CD4-positive, alpha-beta memory T cell (primary cell): ENCODE results near the gene UGT1A6. TPM values are rescaled to one million over a fixed set of nuclear protein-coding genes. Genes with fewer than 3 reads are reported as not detected.

Experiments used
- CTCF ChIA-PET: fragments of 350-600 bp; sonication (Branson Sonifier 250); formaldehyde crosslinking; loops from one replicate; lab custom pipeline; 2021; ENCODE audit warnings: inconsistent platforms; ENCODE audit not compliant: partially characterized antibody; lab: Charles Lee
- POLR2A ChIA-PET: fragments of 350-600 bp; sonication (Branson Sonifier 250); formaldehyde crosslinking; loops from one replicate; lab custom pipeline; 2021; ENCODE audit not compliant: partially characterized antibody; lab: Charles Lee
- DNase-seq, 5 donors: peaks; one replicate each; pipeline versions ENCODE4 v3.0.0 to v3.0.0-alpha.2; 2020 to 2022; ENCODE audit warnings: mixed read lengths in 1 of 5
- H3K27ac ChIP-seq: one replicate; pipeline ENCODE4 v1.7.0; 2013; ENCODE audit warnings: low read depth, low read length
- H3K27me3 ChIP-seq: 2 replicates; pipeline ENCODE4 v1.7.0; 2013; ENCODE audit warnings: mild to moderate bottlenecking, low read length, moderate library complexity; ENCODE audit not compliant: insufficient read depth
- H3K36me3 ChIP-seq: 2 replicates; pipeline ENCODE4 v1.7.0; 2013; ENCODE audit warnings: mild to moderate bottlenecking, low read length, moderate library complexity; ENCODE audit not compliant: insufficient read depth
- H3K4me1 ChIP-seq: 2 replicates; pipeline ENCODE4 v1.7.0; 2013; ENCODE audit warnings: mild to moderate bottlenecking, low read length, moderate library complexity; ENCODE audit not compliant: insufficient read depth
- H3K4me3 ChIP-seq, 2 donors: one replicate each; pipeline ENCODE4 v1.7.0; 2013; ENCODE audit warnings: low read length in 2 of 2, mild to moderate bottlenecking in 1 of 2
- H3K9me3 ChIP-seq, 2 donors: one replicate each; pipeline ENCODE4 v1.7.0; 2013; ENCODE audit warnings: low read length in 2 of 2, control low read depth in 1 of 2; ENCODE audit not compliant: control insufficient read depth in 1 of 2
- H3K27ac Mint-ChIP-seq, 7 donors: one replicate each; pipeline ENCODE4 v1.8.0; 2020 to 2021; ENCODE audit warnings: mixed read lengths in 7 of 7, mild to moderate bottlenecking in 6 of 7, inconsistent platforms in 3 of 7, moderate library complexity in 3 of 7
- H3K27me3 Mint-ChIP-seq, 2 donors: one replicate each; pipeline ENCODE4 v1.8.0; 2020 to 2021; ENCODE audit warnings: mixed read lengths in 2 of 2
- H3K36me3 Mint-ChIP-seq, 2 donors: one replicate each; pipeline ENCODE4 v1.8.0; 2020 to 2021; ENCODE audit warnings: mixed read lengths in 2 of 2, inconsistent platforms in 1 of 2, mild to moderate bottlenecking in 1 of 2
- H3K4me1 Mint-ChIP-seq, 4 donors: one replicate each; pipeline ENCODE4 v1.8.0; 2020 to 2021; ENCODE audit warnings: mixed read lengths in 4 of 4, mild to moderate bottlenecking in 1 of 4
- H3K4me3 Mint-ChIP-seq, 8 donors: one replicate each; pipeline ENCODE4 v1.8.0; 2020 to 2021; ENCODE audit warnings: mixed read lengths in 8 of 8, mild to moderate bottlenecking in 7 of 8, moderate library complexity in 6 of 8, inconsistent platforms in 3 of 8
- H3K9me3 Mint-ChIP-seq, 8 donors: one replicate each; pipeline ENCODE4 v1.8.0; 2020 to 2021; ENCODE audit warnings: mixed read lengths in 8 of 8, mild to moderate bottlenecking in 5 of 8, inconsistent platforms in 3 of 8, moderate library complexity in 1 of 8
- intact Hi-C: fragments of 100-400 bp; cut with micrococcal nuclease; formaldehyde crosslinking; loops from one replicate; pipeline ENCODE4 v1.15.1; 2023
- polyA plus RNA-seq, 2 donors: library from polyadenylated mRNA; unstranded; fragments of 300-500 nt; fragmentation: Illumina TruSeq; gene quantifications; one replicate each; pipeline ENCODE4 v1.2.3, GENCODE V29; 2021
- total RNA-seq, 2 experiments: library from RNA; stranded (reverse); gene quantifications; one replicate each; pipeline ENCODE4 v1.2.3, GENCODE V29; 2021

The UGT1A6 gene
- total and polyA plus RNA-seq, 4 experiments from 2014 or later = not detected

DNA sequence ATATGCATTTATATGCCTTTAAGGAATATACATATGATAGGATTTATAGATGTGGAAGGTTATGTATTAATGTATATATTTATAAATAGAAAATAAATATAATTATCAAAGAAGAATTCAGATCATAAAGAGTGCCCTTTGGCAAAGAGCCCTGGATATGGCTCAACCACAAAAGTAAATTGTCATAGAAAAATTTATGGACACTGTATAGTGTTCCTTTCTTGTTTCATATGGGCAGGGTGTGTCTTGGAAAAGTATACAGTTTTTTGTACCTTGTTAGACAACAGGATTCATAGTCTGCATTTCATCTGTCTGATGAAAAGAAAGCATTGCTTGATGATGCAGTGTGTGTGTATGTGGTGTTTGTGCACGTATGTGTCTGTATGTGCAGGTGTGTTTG lies 8.1 kb upstream of the UGT1A6 start:
- CTCF ChIA-PET = no interaction called here
- Mint-ChIP-seq H3K36me3 (no peaks in the 10 kb centered on the region), H3K27ac (no peak overlapping the region), H3K4me1 (no peaks in the 10 kb centered on the region), H3K4me3 (no peak overlapping the region), H3K27me3 (peaks cover 12 to 20% of the 10 kb centered on the region in 2 donors), H3K9me3 (peaks cover 0 to 1% (median 0%) of the 10 kb centered on the region in 8 donors)
- H3K27me3 ChIP-seq = no peaks in the 10 kb centered on the region
- no peaks in the 10 kb centered on the region for H3K9me3 ChIP-seq
- H3K36me3 ChIP-seq = no peaks in the 10 kb centered on the region
- POLR2A ChIA-PET = no interaction called here
- intact Hi-C loops = no loop called here
- no peak overlapping the region for H3K27ac ChIP-seq
- no peak overlapping the region for H3K4me3 ChIP-seq
- DNase-seq = no peak
- H3K4me1 ChIP-seq = no peaks in the 10 kb centered on the region

DNA sequence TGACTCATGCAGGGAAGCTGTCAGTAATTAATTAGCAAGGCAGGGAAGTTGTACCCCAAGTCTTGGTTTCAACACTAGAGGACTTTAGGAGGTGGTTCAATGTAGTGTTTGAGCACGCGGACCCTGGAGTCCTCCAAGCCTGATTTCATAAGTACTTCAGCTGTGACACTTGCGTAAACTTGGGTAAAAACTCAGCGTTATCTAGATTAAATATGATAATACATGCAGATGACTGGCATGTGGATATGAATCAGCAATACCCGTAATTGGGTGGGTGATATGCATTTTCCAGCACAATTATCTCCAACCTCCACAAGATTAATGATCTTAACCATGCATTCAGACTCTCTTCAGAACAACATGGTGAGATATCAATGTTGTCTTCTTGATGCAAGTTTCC lies 5.8 kb upstream of the UGT1A6 start:
- Histone ChIP-seq H3K27ac (no peak overlapping the region), H3K27me3 (no peaks in the 10 kb centered on the region), H3K36me3 (no peaks in the 10 kb centered on the region), H3K4me3 (no peak overlapping the region), H3K4me1 (no peaks in the 10 kb centered on the region), H3K9me3 (no peaks in the 10 kb centered on the region)
- Mint-ChIP-seq H3K4me3 (no peak overlapping the region), H3K36me3 (no peaks in the 10 kb centered on the region), H3K27ac (no peak overlapping the region), H3K27me3 (peaks cover 10 to 19% of the 10 kb centered on the region in 2 donors), H3K4me1 (no peaks in the 10 kb centered on the region), H3K9me3 (peaks cover 0 to 1% (median 0%) of the 10 kb centered on the region in 8 donors)
- POLR2A ChIA-PET = no interaction called here
- DNase-seq = no peak
- intact Hi-C loops = no loop called here
- CTCF ChIA-PET = no interaction called here

DNA sequence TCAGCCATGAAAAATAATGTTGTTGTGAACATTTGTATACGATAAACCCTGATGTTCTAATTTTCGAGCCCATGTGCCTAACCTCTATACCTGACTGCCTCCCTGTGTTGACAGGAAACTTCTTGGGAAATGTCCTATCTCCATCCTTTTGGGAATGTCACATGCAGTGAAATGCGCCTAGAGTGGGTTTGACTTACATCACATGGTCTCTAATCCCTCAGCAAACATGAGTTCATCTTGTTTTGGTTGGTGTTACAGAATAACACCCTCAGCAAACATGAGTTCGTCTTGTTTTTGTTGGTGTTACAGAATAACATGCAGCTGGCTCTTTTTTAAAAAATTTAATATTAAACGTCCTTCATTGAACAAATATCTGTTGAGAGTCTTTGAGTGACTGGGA lies 4.3 kb upstream of the UGT1A6 start:
- Histone ChIP-seq H3K4me1 (no peaks in the 10 kb centered on the region), H3K27ac (no peak overlapping the region), H3K36me3 (no peaks in the 10 kb centered on the region), H3K4me3 (no peak overlapping the region), H3K27me3 (no peaks in the 10 kb centered on the region), H3K9me3 (no peaks in the 10 kb centered on the region)
- no peak for DNase-seq
- H3K4me1 Mint-ChIP-seq = no peaks in the 10 kb centered on the region
- ChIA-PET POLR2A (no interaction called here), CTCF (no interaction called here)
- H3K27ac Mint-ChIP-seq = no peak overlapping the region
- intact Hi-C loops = no loop called here
- peaks cover 0 to 1% (median 0%) of the 10 kb centered on the region in 8 donors for H3K9me3 Mint-ChIP-seq
- H3K27me3 Mint-ChIP-seq = peaks cover 10 to 25% of the 10 kb centered on the region in 2 donors
- H3K4me3 Mint-ChIP-seq = no peak overlapping the region
- H3K36me3 Mint-ChIP-seq = no peaks in the 10 kb centered on the region

DNA sequence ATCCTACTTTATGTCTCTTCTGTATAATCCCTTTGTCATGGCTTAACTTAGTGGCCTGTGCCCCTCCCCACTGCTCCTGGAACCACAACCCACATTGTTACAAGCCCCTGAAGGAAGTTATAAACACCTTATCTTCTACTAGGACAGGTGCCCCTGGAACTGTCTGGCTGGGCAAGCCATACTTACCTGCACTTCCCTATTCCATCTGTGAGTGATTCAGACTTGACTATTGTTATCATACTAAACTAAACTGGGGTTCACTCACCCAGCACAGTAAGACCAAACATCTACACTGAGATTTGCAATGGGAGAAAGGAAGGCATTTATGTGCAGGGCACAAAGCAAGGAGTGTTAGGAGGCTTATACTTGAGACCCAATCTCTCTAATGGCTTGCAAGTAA lies 3.7 kb upstream of the UGT1A6 start:
- Histone ChIP-seq H3K27ac (no peak overlapping the region), H3K4me3 (no peak overlapping the region), H3K36me3 (no peaks in the 10 kb centered on the region), H3K4me1 (no peaks in the 10 kb centered on the region), H3K27me3 (no peaks in the 10 kb centered on the region), H3K9me3 (no peaks in the 10 kb centered on the region)
- H3K4me3 Mint-ChIP-seq = no peak overlapping the region
- no peaks in the 10 kb centered on the region for H3K4me1 Mint-ChIP-seq
- H3K9me3 Mint-ChIP-seq = peaks cover 0 to 1% (median 0%) of the 10 kb centered on the region in 8 donors
- intact Hi-C loops = no loop called here
- CTCF ChIA-PET = no interaction called here
- POLR2A ChIA-PET = no interaction called here
- H3K27ac Mint-ChIP-seq = no peak overlapping the region
- no peaks in the 10 kb centered on the region for H3K36me3 Mint-ChIP-seq
- peaks cover 10 to 27% of the 10 kb centered on the region in 2 donors for H3K27me3 Mint-ChIP-seq
- no peak for DNase-seq

DNA sequence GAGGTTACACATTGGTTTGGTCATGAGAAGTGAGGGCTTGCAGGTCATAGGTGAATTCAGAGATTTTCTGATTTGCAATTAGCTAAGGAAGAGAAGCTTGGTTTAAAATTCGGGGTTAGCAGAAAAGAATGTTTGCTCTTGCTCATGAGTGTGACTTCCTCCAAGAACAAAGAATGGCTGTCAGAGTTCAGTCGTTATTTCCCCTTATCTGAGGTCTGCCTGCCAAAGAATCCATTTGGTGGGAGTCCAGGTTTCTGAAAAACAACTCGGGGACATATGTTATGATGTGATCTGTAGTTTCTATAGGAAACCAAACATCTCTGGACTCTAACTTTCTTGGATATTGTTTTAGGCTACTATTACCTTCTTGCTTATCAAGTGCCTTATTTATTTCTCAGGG lies 3.2 kb upstream of the UGT1A6 start:
- Mint-ChIP-seq H3K4me3 (no peak overlapping the region), H3K27me3 (peaks cover 10 to 27% of the 10 kb centered on the region in 2 donors), H3K27ac (no peak overlapping the region), H3K4me1 (no peaks in the 10 kb centered on the region), H3K36me3 (no peaks in the 10 kb centered on the region), H3K9me3 (peaks cover 0 to 1% (median 0%) of the 10 kb centered on the region in 8 donors)
- no peak overlapping the region for H3K4me3 ChIP-seq
- no peaks in the 10 kb centered on the region for H3K36me3 ChIP-seq
- ChIA-PET POLR2A (no interaction called here), CTCF (no interaction called here)
- no peak overlapping the region for H3K27ac ChIP-seq
- intact Hi-C loops = no loop called here
- no peaks in the 10 kb centered on the region for H3K4me1 ChIP-seq
- H3K9me3 ChIP-seq = no peaks in the 10 kb centered on the region
- no peaks in the 10 kb centered on the region for H3K27me3 ChIP-seq
- no peak for DNase-seq

DNA sequence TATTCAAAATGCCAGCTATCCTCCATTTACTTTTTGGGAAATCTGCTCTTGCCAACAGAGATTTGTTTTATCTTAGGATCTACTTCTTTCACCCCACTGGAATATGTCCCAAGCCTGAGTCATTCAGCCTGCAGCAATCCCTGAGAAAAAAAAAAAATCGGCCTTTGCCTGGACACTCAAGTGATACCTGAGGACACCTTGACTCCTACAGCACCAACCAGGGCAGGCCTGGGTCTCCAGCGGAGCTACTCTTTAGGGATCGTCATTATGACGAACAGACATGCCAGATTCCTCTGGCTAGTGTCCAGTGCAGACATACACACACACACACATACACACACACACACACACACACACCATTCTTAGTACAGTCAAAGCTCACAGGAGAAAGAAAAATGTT lies 2.2 kb upstream of the UGT1A6 start:
- Histone ChIP-seq H3K36me3 (no peaks in the 10 kb centered on the region), H3K4me3 (no peak overlapping the region), H3K4me1 (no peaks in the 10 kb centered on the region), H3K27me3 (no peaks in the 10 kb centered on the region), H3K9me3 (no peaks in the 10 kb centered on the region), H3K27ac (no peak overlapping the region)
- Mint-ChIP-seq H3K36me3 (no peaks in the 10 kb centered on the region), H3K27ac (no peak overlapping the region), H3K9me3 (peaks cover 0 to 1% (median 0%) of the 10 kb centered on the region in 8 donors), H3K27me3 (peaks cover 8 to 27% of the 10 kb centered on the region in 2 donors), H3K4me3 (no peak overlapping the region), H3K4me1 (no peaks in the 10 kb centered on the region)
- POLR2A ChIA-PET = no interaction called here
- no peak for DNase-seq
- CTCF ChIA-PET = no interaction called here
- intact Hi-C loops = no loop called here

DNA sequence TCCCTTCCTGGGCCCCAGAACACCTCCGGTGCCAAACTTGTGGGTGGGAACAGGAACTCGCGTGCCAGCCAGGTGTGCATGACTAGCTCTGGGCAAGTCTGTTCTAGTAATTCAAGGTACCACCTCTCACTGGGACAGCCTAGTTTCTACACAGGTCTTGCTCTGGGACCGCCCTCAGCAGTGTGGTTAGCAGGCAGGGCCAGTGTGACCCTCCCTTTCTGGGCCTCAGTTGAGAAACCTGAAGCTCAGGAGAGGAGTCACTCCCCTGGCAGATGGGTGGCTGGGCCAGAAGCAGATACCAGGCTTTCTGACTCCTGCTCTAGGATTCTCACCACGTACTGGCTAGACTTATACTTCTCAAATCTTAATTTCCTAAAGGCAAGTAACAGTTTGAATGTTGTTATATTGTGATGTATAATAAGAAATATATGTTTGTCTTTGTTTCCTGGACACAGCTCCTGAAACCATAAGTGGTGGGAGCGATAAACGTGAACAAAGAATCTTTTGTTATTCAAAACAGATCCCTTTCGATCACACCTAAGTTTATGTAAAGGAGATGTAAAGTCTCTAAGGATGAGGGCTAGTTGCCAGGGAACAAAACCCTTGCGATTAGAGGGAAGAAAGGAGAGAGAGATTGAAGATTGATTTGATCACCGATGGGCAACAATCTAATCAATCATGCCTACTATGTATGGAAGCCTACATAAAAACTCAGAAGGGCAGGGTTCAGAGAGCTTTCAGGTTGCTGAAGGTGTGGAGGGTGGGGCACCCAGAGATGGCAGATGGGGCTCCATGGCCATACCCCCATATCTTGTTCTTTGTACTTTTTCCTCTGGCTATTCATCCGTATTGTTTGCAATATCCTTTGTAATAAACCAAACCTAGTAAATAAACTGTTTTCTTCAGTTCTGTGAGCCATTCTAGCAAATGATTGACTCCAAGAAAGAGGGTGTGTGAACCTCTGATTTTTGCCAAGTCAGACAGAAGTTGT lies 952 bp upstream of the UGT1A6 start:
- CTCF ChIA-PET = no interaction called here
- intact Hi-C loops = no loop called here
- Histone ChIP-seq H3K4me3 (no peak overlapping the region), H3K9me3 (no peaks in the 10 kb centered on the region), H3K36me3 (no peaks in the 10 kb centered on the region), H3K27ac (no peak overlapping the region), H3K4me1 (no peaks in the 10 kb centered on the region), H3K27me3 (no peaks in the 10 kb centered on the region)
- Mint-ChIP-seq H3K27me3 (peaks cover 7 to 27% of the 10 kb centered on the region in 2 donors), H3K9me3 (peaks cover 0 to 2% (median 0%) of the 10 kb centered on the region in 8 donors), H3K36me3 (no peaks in the 10 kb centered on the region), H3K27ac (no peak overlapping the region), H3K4me1 (no peaks in the 10 kb centered on the region), H3K4me3 (no peak overlapping the region)
- DNase-seq = no peak
- POLR2A ChIA-PET = no interaction called here
